Muscle of arm (tissue), 12 donors: ENCODE data around the gene C2CD3. TPM values are rescaled to one million over a fixed set of nuclear protein-coding genes. Genes with fewer than 3 reads are reported as not detected.

Experiments
- DNase-seq: peaks from one replicate; pipeline ENCODE4 v3.0.0-alpha.2; 2013
- polyA plus RNA-seq, 12 donors: library from polyadenylated mRNA; unstranded; fragments of 120-200 nt; gene quantifications; one replicate each; pipeline ENCODE4 v1.2.1, GENCODE V29; 2013; ENCODE audit not compliant: insufficient read length in 12 of 12

The C2CD3 gene
- polyA plus RNA-seq, 12 donors = 18.1 to 32.7 (median 20.1) TPM; not detected in 1

DNA sequence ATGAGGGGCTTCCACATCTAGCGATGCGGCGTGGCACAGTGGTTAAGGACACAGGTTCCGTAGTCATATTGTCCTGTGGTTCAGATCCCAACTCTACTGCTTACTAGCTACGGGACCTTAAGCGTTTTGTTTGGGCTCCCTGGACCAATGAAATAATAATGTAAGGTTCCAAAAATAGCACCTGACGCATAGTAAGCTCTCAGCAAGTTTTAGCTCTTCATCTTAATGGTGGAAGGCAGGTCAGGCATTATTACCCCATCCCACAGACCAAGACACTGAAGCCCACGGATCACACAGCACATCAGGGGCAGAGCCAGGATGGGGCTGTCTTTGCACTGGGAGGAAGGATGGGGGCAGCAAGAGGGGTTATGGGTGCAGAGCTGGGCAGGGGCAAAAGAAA lies 206.9 kb downstream of the C2CD3 start:
- no peak for DNase-seq

Other genes with a start within 250 kb of the C2CD3 start
- under 1 TPM in 8 of 12 donors, not detected in 4; 0.23 to 0.77 (median 0.42) TPM for gene DNAJB13, start 220.0 kb downstream of the C2CD3 start, polyA plus RNA-seq
- gene UCP2, start 188.2 kb downstream of the C2CD3 start, polyA plus RNA-seq = 100 to 1,000 TPM in 10 of 12 donors, 10 to 100 TPM in 1, not detected in 1; 86.3 to 208 (median 149) TPM
- gene UCP3, start 161.9 kb downstream of the C2CD3 start, polyA plus RNA-seq = 1 to 10 TPM in 11 of 12 donors, not detected in 1; 1.5 to 9.3 (median 3.1) TPM
- gene PPME1, start 287 bp upstream of the C2CD3 start, polyA plus RNA-seq = 10 to 100 TPM in 11 of 12 donors, not detected in 1; 37.6 to 51.1 (median 42.6) TPM
- 1 to 10 TPM in 10 of 12 donors, not detected in 2; 1.3 to 3.6 (median 2.4) TPM for gene P4HA3, start 140.6 kb upstream of the C2CD3 start, polyA plus RNA-seq
- 1 to 10 TPM in 11 of 12 donors, not detected in 1; 4.3 to 7.5 (median 6.0) TPM for gene PGM2L1, start 227.4 kb upstream of the C2CD3 start, polyA plus RNA-seq